Esophagus squamous epithelium (tissue), 4 donors: ENCODE data around the gene TSPAN4.

ENCODE experiments used
- POLR2A ChIP-seq, 4 donors: fragments of 450-650 bp; IDR thresholded peaks; one replicate each; pipeline ENCODE4 v1.6.1; 2017; ENCODE audit warnings: antibody characterized with exemption in 4 of 4, mild to moderate bottlenecking in 4 of 4, moderate library complexity in 3 of 4
- TF ChIP-seq, protein P1 (sequence below), 6 experiments: fragments of 450-650 bp in 4 of 6; fragments of 200-600 bp in 2 of 6; sonication (generic) in 2 of 6; IDR thresholded peaks; one replicate each; pipeline ENCODE4 v1.5.1; 2016 to 2019; ENCODE audit warnings: antibody characterized with exemption in 6 of 6, mild to moderate bottlenecking in 4 of 6, moderate library complexity in 4 of 6

DNA sequence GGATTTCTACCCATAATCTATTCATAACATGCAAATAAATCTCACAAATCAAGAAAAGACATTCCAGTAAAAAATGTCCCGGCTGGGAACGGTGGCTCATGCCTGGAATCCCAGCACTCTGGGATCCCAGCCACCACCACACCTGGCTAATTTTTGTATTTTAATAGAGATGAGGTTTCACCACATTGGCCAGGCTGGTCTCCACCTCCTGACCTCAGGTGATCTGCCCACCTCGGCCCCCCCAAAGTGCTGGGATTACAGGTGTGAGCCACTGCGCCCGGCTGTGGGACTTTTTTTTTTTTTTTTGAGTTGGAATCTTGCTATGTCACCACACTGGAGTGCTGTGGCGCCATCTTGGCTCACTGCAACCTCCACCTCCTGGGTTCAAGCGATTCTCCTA, 63.3 kb downstream of the TSPAN4 start:
- TF ChIP-seq, protein P1, sequence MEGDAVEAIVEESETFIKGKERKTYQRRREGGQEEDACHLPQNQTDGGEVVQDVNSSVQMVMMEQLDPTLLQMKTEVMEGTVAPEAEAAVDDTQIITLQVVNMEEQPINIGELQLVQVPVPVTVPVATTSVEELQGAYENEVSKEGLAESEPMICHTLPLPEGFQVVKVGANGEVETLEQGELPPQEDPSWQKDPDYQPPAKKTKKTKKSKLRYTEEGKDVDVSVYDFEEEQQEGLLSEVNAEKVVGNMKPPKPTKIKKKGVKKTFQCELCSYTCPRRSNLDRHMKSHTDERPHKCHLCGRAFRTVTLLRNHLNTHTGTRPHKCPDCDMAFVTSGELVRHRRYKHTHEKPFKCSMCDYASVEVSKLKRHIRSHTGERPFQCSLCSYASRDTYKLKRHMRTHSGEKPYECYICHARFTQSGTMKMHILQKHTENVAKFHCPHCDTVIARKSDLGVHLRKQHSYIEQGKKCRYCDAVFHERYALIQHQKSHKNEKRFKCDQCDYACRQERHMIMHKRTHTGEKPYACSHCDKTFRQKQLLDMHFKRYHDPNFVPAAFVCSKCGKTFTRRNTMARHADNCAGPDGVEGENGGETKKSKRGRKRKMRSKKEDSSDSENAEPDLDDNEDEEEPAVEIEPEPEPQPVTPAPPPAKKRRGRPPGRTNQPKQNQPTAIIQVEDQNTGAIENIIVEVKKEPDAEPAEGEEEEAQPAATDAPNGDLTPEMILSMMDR (IDR thresholded peaks at IDR 0.05) = no peak
- TF ChIP-seq POLR2A (IDR thresholded peaks at IDR 0.05) = no peak
